Neural progenitor cell (in vitro differentiated cells): ENCODE measurements around the gene PPIL4. TPM values are rescaled to one million over a fixed set of nuclear protein-coding genes. Genes with fewer than 3 reads are reported as not detected.

Source experiments
- DNase-seq: peaks from one replicate; pipeline ENCODE4 v3.0.0-alpha.2; 2016; ENCODE audit warnings: low spot score
- H2AFZ ChIP-seq: fragments of 200-600 bp; sonication (generic); replicated peaks from 2 replicates; pipeline ENCODE4 v1.6.1; 2016; ENCODE audit warnings: antibody characterized with exemption
- H3F3A ChIP-seq: fragments of 200-600 bp; sonication (generic); 2 replicates; pipeline ENCODE4 v1.6.1; 2016; ENCODE audit warnings: antibody characterized with exemption, low read depth
- H3K27ac ChIP-seq: fragments of 200-600 bp; sonication (generic); 2 replicates; pipeline ENCODE4 v1.5.1; 2016; ENCODE audit warnings: mild to moderate bottlenecking
- H3K27me3 ChIP-seq: fragments of 200-600 bp; sonication (generic); 2 replicates; pipeline ENCODE4 v1.6.1; 2016; ENCODE audit warnings: mild to moderate bottlenecking, moderate library complexity
- H3K36me3 ChIP-seq: fragments of 200-600 bp; sonication (generic); 2 replicates; pipeline ENCODE4 v1.5.1; 2016
- H3K4me1 ChIP-seq: fragments of 200-600 bp; sonication (generic); 2 replicates; pipeline ENCODE4 v1.6.1; 2016; ENCODE audit warnings: mixed run types
- H3K4me2 ChIP-seq: fragments of 200-600 bp; sonication (generic); 2 replicates; pipeline ENCODE4 v1.6.1; 2016
- H3K4me3 ChIP-seq: fragments of 200-600 bp; sonication (generic); 2 replicates; pipeline ENCODE4 v1.5.1; 2016
- H3K79me2 ChIP-seq: fragments of 200-600 bp; sonication (generic); 2 replicates; pipeline ENCODE4 v1.6.1; 2016; ENCODE audit warnings: low read depth
- H3K9ac ChIP-seq: fragments of 200-600 bp; sonication (generic); 2 replicates; pipeline ENCODE4 v1.6.1; 2016
- H3K9me3 ChIP-seq: fragments of 200-600 bp; sonication (generic); 2 replicates; pipeline ENCODE4 v1.5.1; 2016; ENCODE audit warnings: low read depth
- H4K20me1 ChIP-seq: fragments of 200-600 bp; sonication (generic); 2 replicates; pipeline ENCODE4 v1.6.1; 2016; ENCODE audit warnings: low read depth
- H3K27ac Mint-ChIP-seq: 3 replicates; pipeline ENCODE4 v1.8.0; 2021; ENCODE audit warnings: mixed read lengths
- H3K27me3 Mint-ChIP-seq: 2 replicates; pipeline ENCODE4 v1.8.0; 2022; ENCODE audit warnings: low read depth, mild to moderate bottlenecking, inconsistent platforms, moderate library complexity, mixed read lengths; ENCODE audit not compliant: insufficient read depth
- H3K36me3 Mint-ChIP-seq: 3 replicates; pipeline ENCODE4 v1.8.0; 2021; ENCODE audit warnings: mixed read lengths
- H3K4me1 Mint-ChIP-seq: 3 replicates; pipeline ENCODE4 v1.8.0; 2021; ENCODE audit warnings: mixed read lengths
- H3K4me3 Mint-ChIP-seq: 3 replicates; pipeline ENCODE4 v1.8.0; 2021; ENCODE audit warnings: mild to moderate bottlenecking, moderate library complexity, mixed read lengths
- H3K9me3 Mint-ChIP-seq: 3 replicates; pipeline ENCODE4 v1.8.0; 2020; ENCODE audit warnings: mixed read lengths
- CTCF ChIP-seq: fragments of 200-600 bp; sonication (generic); IDR thresholded peaks from 2 replicates; pipeline ENCODE4 v1.5.1; 2017; ENCODE audit warnings: antibody characterized with exemption, mild to moderate bottlenecking
- EZH2 ChIP-seq: fragments of 200-600 bp; sonication (generic); IDR thresholded peaks from 2 replicates; pipeline ENCODE4 v1.6.1; 2017; ENCODE audit warnings: antibody characterized with exemption, mild to moderate bottlenecking, moderate library complexity
- EZH2phosphoT487 ChIP-seq: fragments of 200-600 bp; sonication (generic); IDR thresholded peaks from 2 replicates; pipeline ENCODE4 v1.6.1; 2017; ENCODE audit warnings: antibody characterized with exemption
- total RNA-seq: library from RNA; depleted of rRNA; stranded (reverse); fragments of >200 nt; gene quantifications from 2 replicates; pipeline ENCODE4 v1.2.3, GENCODE V29; 2015; ENCODE audit warnings: low replicate concordance

The PPIL4 gene
- total RNA-seq, 1 donor from 2014 or later = 80.6 TPM

GRCh38 chr6:149472241-149472640, 73.6 kb downstream of the PPIL4 start:
- no peak overlapping the region for H3K4me3 ChIP-seq
- no peaks in the 10 kb centered on the region for H3F3A ChIP-seq
- no peak overlapping the region for H2AFZ ChIP-seq
- no peaks in the 10 kb centered on the region for H3K36me3 ChIP-seq
- Mint-ChIP-seq H3K4me1 (peaks cover 11% of the 10 kb centered on the region), H3K36me3 (no peaks in the 10 kb centered on the region), H3K9me3 (no peaks in the 10 kb centered on the region), H3K27me3 (peaks cover 2% of the 10 kb centered on the region), H3K4me3 (no peak overlapping the region), H3K27ac (no peak overlapping the region)
- no peaks in the 10 kb centered on the region for H4K20me1 ChIP-seq
- no peak for DNase-seq
- H3K79me2 ChIP-seq = no peaks in the 10 kb centered on the region
- no peaks in the 10 kb centered on the region for H3K27me3 ChIP-seq
- no peaks in the 10 kb centered on the region for H3K9me3 ChIP-seq
- TF ChIP-seq EZH2 (no peak), CTCF (no peak), EZH2phosphoT487 (no peak)
- no peak overlapping the region for H3K9ac ChIP-seq
- H3K27ac ChIP-seq = no peak overlapping the region
- peaks cover 9% of the 10 kb centered on the region for H3K4me1 ChIP-seq
- no peak overlapping the region for H3K4me2 ChIP-seq

- Histone ChIP-seq H3K27me3 (no peaks in the 10 kb centered on the region), H3K27ac (no peak overlapping the region), H3K4me2 (no peak overlapping the region), H3K4me3 (no peak overlapping the region), H3F3A (no peaks in the 10 kb centered on the region), H4K20me1 (no peaks in the 10 kb centered on the region), H3K79me2 (no peaks in the 10 kb centered on the region), H2AFZ (no peak overlapping the region), H3K36me3 (no peaks in the 10 kb centered on the region), H3K9ac (no peak overlapping the region), H3K4me1 (peaks cover 9% of the 10 kb centered on the region), H3K9me3 (no peaks in the 10 kb centered on the region)
- TF ChIP-seq CTCF = no peak
- TF ChIP-seq EZH2 = no peak
- no peak for TF ChIP-seq EZH2phosphoT487
- Mint-ChIP-seq H3K9me3 (no peaks in the 10 kb centered on the region), H3K27ac (no peak overlapping the region), H3K4me3 (no peak overlapping the region), H3K4me1 (peaks cover 11% of the 10 kb centered on the region), H3K27me3 (peaks cover 2% of the 10 kb centered on the region), H3K36me3 (no peaks in the 10 kb centered on the region)
- no peak for DNase-seq
Measured at GRCh38 chr6:149471801-149472200, 74.0 kb downstream of the PPIL4 start.

- Mint-ChIP-seq H3K27ac (no peak overlapping the region), H3K36me3 (no peaks in the 10 kb centered on the region), H3K27me3 (peaks cover 4% of the 10 kb centered on the region), H3K4me1 (peaks cover 11% of the 10 kb centered on the region), H3K4me3 (no peak overlapping the region), H3K9me3 (no peaks in the 10 kb centered on the region)
- no peaks in the 10 kb centered on the region for H3K27me3 ChIP-seq
- no peak overlapping the region for H3K4me3 ChIP-seq
- no peaks in the 10 kb centered on the region for H4K20me1 ChIP-seq
- H3K4me2 ChIP-seq = no peak overlapping the region
- H3F3A ChIP-seq = no peaks in the 10 kb centered on the region
- no peak overlapping the region for H2AFZ ChIP-seq
- no peak overlapping the region for H3K27ac ChIP-seq
- H3K9me3 ChIP-seq = no peaks in the 10 kb centered on the region
- H3K79me2 ChIP-seq = no peaks in the 10 kb centered on the region
- H3K36me3 ChIP-seq = no peaks in the 10 kb centered on the region
- DNase-seq = no peak
- H3K9ac ChIP-seq = no peak overlapping the region
- peaks cover 9% of the 10 kb centered on the region for H3K4me1 ChIP-seq
- TF ChIP-seq EZH2phosphoT487 (no peak), CTCF (no peak), EZH2 (no peak)
Measured at GRCh38 chr6:149470948-149471347, 74.9 kb downstream of the PPIL4 start.

GRCh38 chr6:149468179-149468578, 77.7 kb downstream of the PPIL4 start:
- Mint-ChIP-seq H3K9me3 (no peaks in the 10 kb centered on the region), H3K4me1 (peaks cover 5% of the 10 kb centered on the region), H3K27ac (peak overlapping the region; percentile 50), H3K4me3 (no peak overlapping the region), H3K36me3 (no peaks in the 10 kb centered on the region), H3K27me3 (peaks cover 4% of the 10 kb centered on the region)
- H3K79me2 ChIP-seq = no peaks in the 10 kb centered on the region
- no peaks in the 10 kb centered on the region for H4K20me1 ChIP-seq
- H3K27ac ChIP-seq = no peak overlapping the region
- no peak overlapping the region for H3K4me3 ChIP-seq
- H2AFZ ChIP-seq = no peak overlapping the region
- peaks cover 4% of the 10 kb centered on the region for H3K4me1 ChIP-seq
- no peaks in the 10 kb centered on the region for H3K27me3 ChIP-seq
- no peak overlapping the region for H3K9ac ChIP-seq
- no peaks in the 10 kb centered on the region for H3K9me3 ChIP-seq
- no peak overlapping the region for H3K4me2 ChIP-seq
- H3K36me3 ChIP-seq = no peaks in the 10 kb centered on the region
- no peaks in the 10 kb centered on the region for H3F3A ChIP-seq
- TF ChIP-seq EZH2phosphoT487 = no peak
- DNase-seq = no peak
